Mesenchymal stem cell (in vitro differentiated cells and primary cell): ENCODE measurements around the gene PLK3. TPM values are rescaled to one million over a fixed set of nuclear protein-coding genes. Genes with fewer than 3 reads are reported as not detected.

Experiments
- DNase-seq: peaks from one replicate; pipeline ENCODE4 v3.0.0-alpha.2; 2013
- H2AFZ ChIP-seq: one replicate; pipeline ENCODE4 v1.6.1; 2013; ENCODE audit warnings: low read depth, mild to moderate bottlenecking, control low read depth, inconsistent platforms, low read length, moderate library complexity
- H2AK5ac ChIP-seq: 2 replicates; pipeline ENCODE4 v1.6.1; 2013; ENCODE audit warnings: low read length, moderate library complexity, mild to moderate bottlenecking, inconsistent platforms; ENCODE audit not compliant: severe bottlenecking
- H2BK120ac ChIP-seq: one replicate; pipeline ENCODE4 v1.6.1; 2013; ENCODE audit warnings: low read depth, mild to moderate bottlenecking, inconsistent platforms, low read length, moderate library complexity
- H2BK12ac ChIP-seq, 2 experiments: one replicate each; pipeline ENCODE4 v1.6.1; 2013; ENCODE audit warnings: inconsistent platforms in 2 of 2, low read length in 2 of 2, mild to moderate bottlenecking in 2 of 2, moderate library complexity in 2 of 2, control low read depth in 1 of 2
- H2BK15ac ChIP-seq: one replicate; pipeline ENCODE4 v1.6.1; 2013; ENCODE audit warnings: mild to moderate bottlenecking, low read depth, inconsistent platforms; ENCODE audit not compliant: poor library complexity, severe bottlenecking
- H2BK5ac ChIP-seq: 2 replicates; pipeline ENCODE4 v1.6.1; 2013; ENCODE audit warnings: low read depth, mild to moderate bottlenecking, low read length, control low read depth, inconsistent platforms; ENCODE audit not compliant: poor library complexity, severe bottlenecking
- H3K14ac ChIP-seq, 2 experiments: one replicate each; pipeline ENCODE4 v1.6.1; 2013; ENCODE audit warnings: inconsistent platforms in 2 of 2, low read length in 2 of 2, control low read depth in 1 of 2, mild to moderate bottlenecking in 1 of 2, moderate library complexity in 1 of 2
- H3K18ac ChIP-seq, 2 experiments: one replicate each; pipeline ENCODE4 v1.6.1; 2013; ENCODE audit warnings: inconsistent platforms in 2 of 2, low read length in 2 of 2, control low read depth in 1 of 2, low read depth in 1 of 2, mild to moderate bottlenecking in 1 of 2
- H3K23ac ChIP-seq, 2 experiments: one replicate each; pipeline ENCODE4 v1.6.1; 2013; ENCODE audit warnings: inconsistent platforms in 2 of 2, low read length in 2 of 2, mild to moderate bottlenecking in 2 of 2, moderate library complexity in 2 of 2, control low read depth in 1 of 2
- H3K27ac ChIP-seq: 2 replicates; pipeline ENCODE4 v1.5.1; 2013; ENCODE audit warnings: mild to moderate bottlenecking, moderate library complexity, low read length, control low read depth, inconsistent platforms; ENCODE audit not compliant: poor library complexity, severe bottlenecking
- H3K27me3 ChIP-seq, 2 experiments: 2 replicates each; pipeline versions ENCODE4 v1.6.1 to v1.7.0; 2013; ENCODE audit warnings: low read length in 2 of 2, mild to moderate bottlenecking in 2 of 2, moderate library complexity in 2 of 2, control low read depth in 1 of 2, inconsistent platforms in 1 of 2; ENCODE audit not compliant: control insufficient read depth in 1 of 2, insufficient read depth in 1 of 2
- H3K36me3 ChIP-seq, 2 experiments: 2 replicates each; pipeline versions ENCODE4 v1.6.1 to v1.7.0; 2013; ENCODE audit warnings: low read length in 2 of 2, control low read depth in 1 of 2, inconsistent platforms in 1 of 2, low read depth in 1 of 2, mild to moderate bottlenecking in 1 of 2; ENCODE audit not compliant: insufficient read depth in 2 of 2, control insufficient read depth in 1 of 2
- H3K4ac ChIP-seq, 2 experiments: one replicate each; pipeline ENCODE4 v1.6.1; 2013; ENCODE audit warnings: inconsistent platforms in 2 of 2, low read length in 2 of 2, mild to moderate bottlenecking in 2 of 2, moderate library complexity in 2 of 2, control low read depth in 1 of 2, low read depth in 1 of 2
- H3K4me1 ChIP-seq: 2 replicates; pipeline ENCODE4 v1.6.1; 2013; ENCODE audit warnings: low read depth, low read length, control low read depth; ENCODE audit not compliant: control insufficient read depth, insufficient read depth
- H3K4me2 ChIP-seq: 2 replicates; pipeline ENCODE4 v1.6.1; 2013; ENCODE audit warnings: low read length, mild to moderate bottlenecking, inconsistent platforms; ENCODE audit not compliant: poor library complexity, severe bottlenecking
- H3K4me3 ChIP-seq, 2 experiments: 2 replicates each; pipeline versions ENCODE4 v1.5.1 to v1.7.0; 2013; ENCODE audit warnings: low read length in 2 of 2, mild to moderate bottlenecking in 2 of 2, control low read depth in 1 of 2, low read depth in 1 of 2; ENCODE audit not compliant: insufficient read depth in 1 of 2
- H3K79me1 ChIP-seq: replicated peaks from 2 replicates; pipeline ENCODE4 v1.6.1; 2013; ENCODE audit warnings: mild to moderate bottlenecking, control low read depth, low read length, inconsistent platforms; ENCODE audit not compliant: poor library complexity, severe bottlenecking
- H3K9ac ChIP-seq: 2 replicates; pipeline ENCODE4 v1.7.0; 2013; ENCODE audit warnings: mild to moderate bottlenecking, low read length, moderate library complexity
- H3K9me3 ChIP-seq: 2 replicates; pipeline ENCODE4 v1.7.0; 2013; ENCODE audit warnings: mild to moderate bottlenecking, low read length; ENCODE audit not compliant: control insufficient read depth
- H4K8ac ChIP-seq: one replicate; pipeline ENCODE4 v1.6.1; 2013; ENCODE audit warnings: inconsistent platforms, mild to moderate bottlenecking, low read length, moderate library complexity
- H4K91ac ChIP-seq: one replicate; pipeline ENCODE4 v1.6.1; 2013; ENCODE audit warnings: mild to moderate bottlenecking, low read length, inconsistent platforms
- WGBS: methylation state at CpG from one replicate; pipeline ENCODE4 v1.1.7; 2013; ENCODE audit warnings: mixed read lengths; 5-methylcytosine and 5-hydroxymethylcytosine counted together
- polyA plus RNA-seq, 2 experiments: library from polyadenylated mRNA; stranded (reverse); fragments of 200-250 nt; gene quantifications; one replicate each; pipeline ENCODE4 v1.2.3, GENCODE V29; 2013

The PLK3 gene
- polyA plus RNA-seq (2013, experiment 1 of 2), result 28.1 TPM
- polyA plus RNA-seq (2013, experiment 2 of 2), result 26.8 TPM

GRCh38 chr1:44799770-44800584, at the start of gene PLK3:
Gene PLK3 (plus strand): TSS chr1:44800377. CDS start chr1:44800464, 87 bp downstream.
- Histone ChIP-seq H3K79me1 (peaks cover 3% of the 10 kb centered on the region), H3K36me3 (peaks cover 31 to 32% of the 10 kb centered on the region in 2 experiments), H3K4me2 (peak within 1 kb of the TSS; percentile 72), H2BK12ac (peak within 1 kb of the TSS in 1 of 2 experiments; percentile 87), H2BK15ac (peak within 1 kb of the TSS; percentile 75), H3K9ac (peak within 1 kb of the TSS; percentile 94), H2AFZ (peak within 1 kb of the TSS; percentile 15), H3K23ac (peak within 1 kb of the TSS in 1 of 2 experiments; percentile 75), H3K4me3 (peak within 1 kb of the TSS; percentile 82 to 90), H3K9me3 (no peaks in the 10 kb centered on the region), H3K4me1 (peaks cover 34% of the 10 kb centered on the region), H3K27me3 (no peaks in the 10 kb centered on the region), H2BK5ac (peak within 1 kb of the TSS; percentile 83), H3K4ac (peak within 1 kb of the TSS; percentile 54 to 65), H2BK120ac (peak within 1 kb of the TSS; percentile 89), H3K18ac (peak within 1 kb of the TSS; percentile 70 to 92), H3K27ac (peak within 1 kb of the TSS; percentile 95), H2AK5ac (no peak within 1 kb of the TSS), H4K8ac (peak within 1 kb of the TSS; percentile 38), H3K14ac (peak within 1 kb of the TSS in 1 of 2 experiments; percentile 91), H4K91ac (peak within 1 kb of the TSS; percentile 65)
- WGBS, result under 1% methylated on average over 60 of the region's 79 CpGs
- DNase-seq, result peak; percentile 98

DNA sequence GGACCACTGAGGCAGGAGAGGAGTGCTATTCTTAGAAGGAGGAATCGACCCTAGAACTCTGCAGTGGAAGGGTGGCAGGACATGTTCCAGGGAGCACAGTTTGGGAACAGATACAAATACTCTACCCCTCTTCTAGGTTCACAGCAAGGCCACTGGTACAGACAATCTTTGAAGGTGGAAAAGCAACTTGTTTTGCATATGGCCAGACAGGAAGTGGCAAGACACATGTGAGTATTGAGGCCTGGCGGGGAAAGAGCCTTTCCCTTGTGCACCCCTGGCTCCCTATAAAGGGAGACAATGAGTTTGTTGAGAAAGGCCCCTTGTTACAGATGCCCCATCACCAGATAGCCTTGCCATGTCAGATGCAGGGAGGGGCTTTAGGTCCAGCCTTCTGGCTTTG, 42.8 kb upstream of the PLK3 start:
- H3K4me2 ChIP-seq, result no peak overlapping the region
- peaks cover 6% of the 10 kb centered on the region for H3K79me1 ChIP-seq
- H3K27ac ChIP-seq, result no peak overlapping the region
- H3K9ac ChIP-seq, result no peak overlapping the region
- H2BK120ac ChIP-seq, result no peak overlapping the region
- H4K91ac ChIP-seq, result no peak overlapping the region
- H2AK5ac ChIP-seq, result no peak overlapping the region
- H3K4me3 ChIP-seq, result no peak overlapping the region
- H3K9me3 ChIP-seq, result no peaks in the 10 kb centered on the region
- H3K14ac ChIP-seq, result no peak overlapping the region
- 100% methylated on average over 2 of the region's 2 CpGs for WGBS
- no peak overlapping the region for H3K4ac ChIP-seq
- H2AFZ ChIP-seq, result no peak overlapping the region
- H2BK5ac ChIP-seq, result no peak overlapping the region
- peaks cover 39 to 48% of the 10 kb centered on the region in 2 experiments for H3K36me3 ChIP-seq
- no peak overlapping the region for H3K23ac ChIP-seq
- H3K27me3 ChIP-seq, result no peaks in the 10 kb centered on the region
- no peak overlapping the region for H4K8ac ChIP-seq
- H3K18ac ChIP-seq, result no peak overlapping the region
- no peak overlapping the region for H2BK12ac ChIP-seq
- no peak for DNase-seq
- H3K4me1 ChIP-seq, result no peaks in the 10 kb centered on the region
- no peak overlapping the region for H2BK15ac ChIP-seq

DNA sequence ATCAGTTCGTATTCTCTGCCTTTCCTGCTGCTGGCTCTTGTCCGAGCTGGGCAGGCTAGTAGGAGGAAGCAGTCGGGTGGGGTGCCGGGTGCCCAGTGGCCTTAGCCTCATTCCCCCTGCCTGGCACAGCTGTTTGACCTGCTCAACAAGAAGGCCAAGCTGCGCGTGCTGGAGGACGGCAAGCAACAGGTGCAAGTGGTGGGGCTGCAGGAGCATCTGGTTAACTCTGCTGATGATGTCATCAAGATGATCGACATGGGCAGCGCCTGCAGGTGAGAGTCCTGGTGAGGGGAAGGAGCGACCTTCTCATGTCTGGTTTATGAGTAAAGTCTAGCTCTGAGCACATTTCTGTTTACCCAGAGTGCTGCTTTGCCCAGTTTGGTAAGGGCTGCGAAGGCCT, 41.1 kb upstream of the PLK3 start:
- no peak overlapping the region for H2BK12ac ChIP-seq
- no peak overlapping the region for H2AFZ ChIP-seq
- no peak overlapping the region for H4K8ac ChIP-seq
- H3K18ac ChIP-seq, result no peak overlapping the region
- H3K4me1 ChIP-seq, result no peaks in the 10 kb centered on the region
- no peak overlapping the region for H3K4me2 ChIP-seq
- no peak overlapping the region for H2BK120ac ChIP-seq
- no peak overlapping the region for H3K27ac ChIP-seq
- no peak overlapping the region for H3K14ac ChIP-seq
- H3K9me3 ChIP-seq, result no peaks in the 10 kb centered on the region
- no peak overlapping the region for H4K91ac ChIP-seq
- DNase-seq, result no peak
- peak overlapping the region in 1 of 2 experiments; percentile 23 for H3K23ac ChIP-seq
- H3K27me3 ChIP-seq, result no peaks in the 10 kb centered on the region
- H2BK5ac ChIP-seq, result no peak overlapping the region
- no peak overlapping the region for H2BK15ac ChIP-seq
- H3K4me3 ChIP-seq, result no peak overlapping the region
- H3K4ac ChIP-seq, result no peak overlapping the region
- 98% methylated on average over 11 of the region's 11 CpGs for WGBS
- no peak overlapping the region for H3K9ac ChIP-seq
- H2AK5ac ChIP-seq, result no peak overlapping the region
- peaks cover 6% of the 10 kb centered on the region for H3K79me1 ChIP-seq
- H3K36me3 ChIP-seq, result peaks cover 39 to 47% of the 10 kb centered on the region in 2 experiments

DNA sequence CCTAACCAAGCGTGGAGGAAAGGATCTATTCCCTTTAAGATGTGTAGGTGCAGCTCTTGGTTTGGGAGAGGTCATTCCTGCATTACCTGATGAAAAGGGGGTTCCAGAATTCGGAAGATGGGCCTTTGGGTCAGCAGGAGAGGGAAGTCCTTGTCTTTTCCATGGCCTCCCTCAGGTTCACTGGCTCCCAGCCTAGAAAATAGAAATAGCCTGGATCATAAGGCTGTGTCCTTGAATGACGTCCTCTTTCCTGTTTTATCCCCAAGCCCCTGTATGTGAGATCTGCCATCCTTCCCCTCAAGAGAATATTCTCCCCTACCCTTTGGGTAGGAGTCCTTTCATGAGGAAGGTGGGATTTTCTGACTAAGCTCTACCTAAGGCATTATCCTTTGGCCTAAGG, 39.3 kb upstream of the PLK3 start:
- no peaks in the 10 kb centered on the region for H3K9me3 ChIP-seq
- no peak overlapping the region for H4K91ac ChIP-seq
- no peak overlapping the region for H4K8ac ChIP-seq
- 94% methylated on average over 3 of the region's 3 CpGs for WGBS
- peaks cover 35 to 37% of the 10 kb centered on the region in 2 experiments for H3K36me3 ChIP-seq
- no peak overlapping the region for H2BK15ac ChIP-seq
- no peak overlapping the region for H3K4me3 ChIP-seq
- no peak for DNase-seq
- H2BK5ac ChIP-seq, result no peak overlapping the region
- H3K4ac ChIP-seq, result no peak overlapping the region
- H3K18ac ChIP-seq, result no peak overlapping the region
- no peak overlapping the region for H3K27ac ChIP-seq
- H3K4me2 ChIP-seq, result no peak overlapping the region
- no peak overlapping the region for H3K23ac ChIP-seq
- H3K9ac ChIP-seq, result no peak overlapping the region
- no peak overlapping the region for H3K14ac ChIP-seq
- H2BK12ac ChIP-seq, result no peak overlapping the region
- no peaks in the 10 kb centered on the region for H3K27me3 ChIP-seq
- no peak overlapping the region for H2AK5ac ChIP-seq
- no peak overlapping the region for H2AFZ ChIP-seq
- peaks cover 6% of the 10 kb centered on the region for H3K79me1 ChIP-seq
- no peaks in the 10 kb centered on the region for H3K4me1 ChIP-seq
- H2BK120ac ChIP-seq, result no peak overlapping the region
